ENCODE measurements around the gene COX8A.

DNA sequence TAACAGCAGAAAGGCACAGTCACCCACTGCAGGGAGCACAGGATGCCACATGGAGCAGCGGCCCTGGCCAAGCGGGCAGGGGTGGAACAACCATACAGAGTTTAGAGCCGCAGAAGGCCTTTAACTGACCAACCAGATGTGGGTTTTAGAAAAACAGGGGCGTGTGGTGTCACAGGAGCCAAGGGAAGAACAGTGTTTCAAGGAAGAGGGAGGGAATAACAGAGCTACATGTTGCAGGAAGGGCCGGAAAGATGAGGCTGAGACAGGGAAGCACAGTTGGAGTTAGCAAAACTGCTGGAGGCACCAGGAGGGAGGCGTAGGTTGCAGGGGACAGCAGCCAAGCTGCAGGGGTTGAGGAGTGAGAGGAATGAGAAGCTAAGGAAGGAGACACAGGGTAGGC lies 43.4 kb upstream of the COX8A start:
- TF ChIP-seq EP300 (IDR thresholded peaks at IDR 0.05), result no peak
- TF ChIP-seq, protein P1, sequence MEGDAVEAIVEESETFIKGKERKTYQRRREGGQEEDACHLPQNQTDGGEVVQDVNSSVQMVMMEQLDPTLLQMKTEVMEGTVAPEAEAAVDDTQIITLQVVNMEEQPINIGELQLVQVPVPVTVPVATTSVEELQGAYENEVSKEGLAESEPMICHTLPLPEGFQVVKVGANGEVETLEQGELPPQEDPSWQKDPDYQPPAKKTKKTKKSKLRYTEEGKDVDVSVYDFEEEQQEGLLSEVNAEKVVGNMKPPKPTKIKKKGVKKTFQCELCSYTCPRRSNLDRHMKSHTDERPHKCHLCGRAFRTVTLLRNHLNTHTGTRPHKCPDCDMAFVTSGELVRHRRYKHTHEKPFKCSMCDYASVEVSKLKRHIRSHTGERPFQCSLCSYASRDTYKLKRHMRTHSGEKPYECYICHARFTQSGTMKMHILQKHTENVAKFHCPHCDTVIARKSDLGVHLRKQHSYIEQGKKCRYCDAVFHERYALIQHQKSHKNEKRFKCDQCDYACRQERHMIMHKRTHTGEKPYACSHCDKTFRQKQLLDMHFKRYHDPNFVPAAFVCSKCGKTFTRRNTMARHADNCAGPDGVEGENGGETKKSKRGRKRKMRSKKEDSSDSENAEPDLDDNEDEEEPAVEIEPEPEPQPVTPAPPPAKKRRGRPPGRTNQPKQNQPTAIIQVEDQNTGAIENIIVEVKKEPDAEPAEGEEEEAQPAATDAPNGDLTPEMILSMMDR (IDR thresholded peaks at IDR 0.05), result no peak

Data from gastroesophageal sphincter (tissue), 3 donors.